Colonic mucosa (tissue), 4 donors: ENCODE results near the gene GOLT1B. TPM values are rescaled to one million over a fixed set of nuclear protein-coding genes. Genes with fewer than 3 reads are reported as not detected.

Experiments
- DNase-seq: peaks from one replicate; pipeline ENCODE4 v3.0.0-alpha.2; 2020
- H3K27ac ChIP-seq: fragments of 200-600 bp; one replicate; pipeline ENCODE4 v1.8.0; 2021
- H3K27me3 ChIP-seq: fragments of 200-600 bp; one replicate; pipeline ENCODE4 v1.8.0; 2021
- H3K36me3 ChIP-seq: fragments of 200-600 bp; one replicate; pipeline ENCODE4 v1.8.0; 2021
- H3K4me1 ChIP-seq: fragments of 200-600 bp; one replicate; pipeline ENCODE4 v1.8.0; 2021; ENCODE audit warnings: mild to moderate bottlenecking
- H3K4me3 ChIP-seq: fragments of 200-600 bp; one replicate; pipeline ENCODE4 v1.8.0; 2021
- H3K9ac ChIP-seq, 2 donors: one replicate each; pipeline ENCODE4 v1.7.0; 2013; ENCODE audit warnings: control low read depth in 2 of 2, low read depth in 2 of 2, low read length in 2 of 2
- H3K9me3 ChIP-seq: fragments of 200-600 bp; one replicate; pipeline ENCODE4 v1.8.0; 2021
- CTCF ChIP-seq: fragments of 200-600 bp; IDR thresholded peaks from one replicate; pipeline ENCODE4 v1.8.0; 2022; ENCODE audit warnings: antibody characterized with exemption, mild to moderate bottlenecking
- intact Hi-C: fragments of 100-400 bp; cut with DNase I; formaldehyde crosslinking; loops from one replicate; pipeline ENCODE4 v1.14.1; 2022
- total RNA-seq, 2 donors: library from RNA; stranded (reverse); fragmentation: NEBNext Ultra II Directional in 1 of 2; extraction: Animal tissue kit (Norgen Biotek cat#: 25700) in 1 of 2; gene quantifications; one replicate each; pipeline ENCODE4 v1.2.1, GENCODE V29; 2021
- donor health status: healthy.
- donor health status: DM: no; HTN: no; CAD: no.
- donor health status: DM: no; HTN: no; CAD: no.

Gene GOLT1B
- total RNA-seq, 2 donors from 2014 or later = 28.3 to 35.5 TPM

GRCh38 chr12:21542403-21542802 is 40.8 kb downstream of the GOLT1B start:
- intact Hi-C loops = no loop called here
- TF ChIP-seq CTCF = no peak

GRCh38 chr12:21543151-21543550 is 41.6 kb downstream of the GOLT1B start:
- DNase-seq = no peak
- Histone ChIP-seq H3K27ac (no peak overlapping the region), H3K27me3 (no peaks in the 10 kb centered on the region), H3K4me1 (no peaks in the 10 kb centered on the region), H3K4me3 (no peak overlapping the region), H3K36me3 (no peaks in the 10 kb centered on the region), H3K9ac (no peak overlapping the region), H3K9me3 (no peaks in the 10 kb centered on the region)
- no peak for TF ChIP-seq CTCF
- intact Hi-C loops = no loop called here

More at GRCh38 chr12:21542403-21542802, 40.8 kb downstream of the GOLT1B start:
- Histone ChIP-seq H3K27me3 (no peaks in the 10 kb centered on the region), H3K4me3 (no peak overlapping the region), H3K36me3 (no peaks in the 10 kb centered on the region), H3K9ac (no peak overlapping the region), H3K9me3 (no peaks in the 10 kb centered on the region), H3K27ac (no peak overlapping the region), H3K4me1 (no peaks in the 10 kb centered on the region)
- DNase-seq = no peak

GRCh38 chr12:21545557-21545956 is 44.0 kb downstream of the GOLT1B start:
- TF ChIP-seq CTCF = no peak
- Histone ChIP-seq H3K9me3 (no peaks in the 10 kb centered on the region), H3K9ac (no peak overlapping the region), H3K36me3 (no peaks in the 10 kb centered on the region), H3K4me3 (no peak overlapping the region), H3K27ac (no peak overlapping the region), H3K4me1 (no peaks in the 10 kb centered on the region), H3K27me3 (no peaks in the 10 kb centered on the region)
- intact Hi-C loops = no loop called here
- DNase-seq = no peak

- Histone ChIP-seq H3K4me3 (no peak overlapping the region), H3K27ac (no peak overlapping the region), H3K9me3 (no peaks in the 10 kb centered on the region), H3K27me3 (no peaks in the 10 kb centered on the region), H3K4me1 (no peaks in the 10 kb centered on the region), H3K36me3 (no peaks in the 10 kb centered on the region), H3K9ac (no peak overlapping the region)
- intact Hi-C loops = no loop called here
- DNase-seq = no peak
- no peak for TF ChIP-seq CTCF
Measured at GRCh38 chr12:21546716-21547115, 45.1 kb downstream of the GOLT1B start.

GRCh38 chr12:21547437-21547836 is 45.8 kb downstream of the GOLT1B start:
- H3K27me3 ChIP-seq = no peaks in the 10 kb centered on the region
- no peak for DNase-seq

More at GRCh38 chr12:21547437-21547836, 45.8 kb downstream of the GOLT1B start:
- no peak overlapping the region for H3K4me3 ChIP-seq
- intact Hi-C loops = no loop called here
- no peaks in the 10 kb centered on the region for H3K9me3 ChIP-seq
- H3K4me1 ChIP-seq = no peaks in the 10 kb centered on the region
- TF ChIP-seq CTCF = no peak
- H3K36me3 ChIP-seq = no peaks in the 10 kb centered on the region
- no peak overlapping the region for H3K9ac ChIP-seq
- no peak overlapping the region for H3K27ac ChIP-seq
